Cardiac muscle cell (in vitro differentiated cells and primary cell): ENCODE results near the gene NRBP1. TPM values are rescaled to one million over a fixed set of nuclear protein-coding genes. Genes with fewer than 3 reads are reported as not detected.
A peak's percentile ranks its signal among the peaks of the same experiment; 100 is the strongest.

ENCODE experiments used
- DNase-seq, 2 donors: peaks; one replicate each; pipeline versions ENCODE4 v3.0.0 to v3.0.0-alpha.2; 2010 to 2017; ENCODE audit warnings: low read depth in 1 of 2, low spot score in 1 of 2
- H3K27ac ChIP-seq: fragments of 200-600 bp; sonication (generic); 2 replicates; pipeline ENCODE4 v1.5.1; 2016
- H3K27me3 ChIP-seq: fragments of 200-600 bp; sonication (generic); 2 replicates; pipeline ENCODE4 v1.6.0; 2016; ENCODE audit warnings: control low read depth
- H3K36me3 ChIP-seq: fragments of 200-600 bp; sonication (generic); 2 replicates; pipeline ENCODE4 v1.5.1; 2016; ENCODE audit warnings: control low read depth
- H3K4me1 ChIP-seq: fragments of 200-600 bp; sonication (generic); 2 replicates; pipeline ENCODE4 v1.8.1; 2017; ENCODE audit warnings: low read depth, mild to moderate bottlenecking, mixed run types
- H3K4me3 ChIP-seq: fragments of 200-600 bp; sonication (generic); 2 replicates; pipeline ENCODE4 v1.5.1; 2016; ENCODE audit warnings: mild to moderate bottlenecking
- H3K9me3 ChIP-seq: fragments of 200-600 bp; sonication (generic); 2 replicates; pipeline ENCODE4 v1.5.1; 2017; ENCODE audit warnings: low read depth, mild to moderate bottlenecking, control low read depth
- CTCF ChIP-seq: IDR thresholded peaks from 2 replicates; pipeline ENCODE4 v1.5.1; 2012; ENCODE audit warnings: low read depth, mild to moderate bottlenecking, low read length
- polyA plus RNA-seq: library from polyadenylated mRNA; unstranded; fragments of >200 nt; fragmentation: Nextera tagmentation; extraction: Ambion mirVana; gene quantifications from 2 replicates; pipeline ENCODE4 v1.2.1, GENCODE V29; 2016
- total RNA-seq: library from RNA; depleted of rRNA; stranded (reverse); fragments of >200 nt; gene quantifications from 2 replicates; pipeline ENCODE4 v1.2.3, GENCODE V29; 2016

Gene NRBP1
- total and polyA plus RNA-seq, 2 experiments from 2014 or later, result 82.1 to 185 TPM

- no peak for DNase-seq
- Histone ChIP-seq H3K36me3 (peaks cover 30% of the 10 kb centered on the region), H3K27me3 (no peaks in the 10 kb centered on the region), H3K9me3 (no peaks in the 10 kb centered on the region), H3K4me3 (no peak overlapping the region), H3K4me1 (no peaks in the 10 kb centered on the region), H3K27ac (no peak overlapping the region)
- no peak for TF ChIP-seq CTCF
Measured at GRCh38 chr2:27461118-27461517, 32.7 kb downstream of the NRBP1 start.

- H3K4me1 ChIP-seq, result no peaks in the 10 kb centered on the region
- peaks cover 4% of the 10 kb centered on the region for H3K36me3 ChIP-seq
- no peaks in the 10 kb centered on the region for H3K9me3 ChIP-seq
- TF ChIP-seq CTCF, result no peak
- DNase-seq, result no peak
- H3K4me3 ChIP-seq, result no peak overlapping the region
- H3K27me3 ChIP-seq, result no peaks in the 10 kb centered on the region
- no peak overlapping the region for H3K27ac ChIP-seq
Measured at GRCh38 chr2:27464443-27464842, 36.0 kb downstream of the NRBP1 start.

DNA sequence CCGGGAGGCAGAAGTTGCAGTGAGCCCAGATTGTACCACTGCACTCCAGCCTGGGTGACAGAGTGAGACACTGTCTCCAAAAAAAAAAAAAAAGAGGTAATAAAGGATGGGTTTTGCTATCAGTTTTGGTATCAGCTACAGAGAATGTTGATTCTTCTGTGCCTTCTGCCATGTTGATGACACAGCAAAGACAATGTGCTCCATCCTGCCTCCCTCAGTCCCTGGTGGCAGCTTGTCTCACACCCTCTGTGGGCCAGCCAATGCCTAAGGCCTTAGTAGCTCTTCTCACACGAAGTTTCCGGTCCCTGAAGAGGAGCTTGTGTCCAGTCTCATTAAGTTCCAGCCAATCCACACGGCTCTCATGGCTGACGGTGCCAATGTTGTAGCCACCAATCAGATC is 43.5 kb downstream of the NRBP1 start:
- no peak for TF ChIP-seq CTCF
- Histone ChIP-seq H3K27ac (no peak overlapping the region), H3K36me3 (peaks cover 30% of the 10 kb centered on the region), H3K9me3 (no peaks in the 10 kb centered on the region), H3K4me1 (no peaks in the 10 kb centered on the region), H3K4me3 (no peak overlapping the region), H3K27me3 (no peaks in the 10 kb centered on the region)
- DNase-seq, result no peak

- H3K9me3 ChIP-seq, result no peaks in the 10 kb centered on the region
- peaks cover 11% of the 10 kb centered on the region for H3K36me3 ChIP-seq
- TF ChIP-seq CTCF, result no peak
- H3K4me1 ChIP-seq, result no peaks in the 10 kb centered on the region
- no peak overlapping the region for H3K4me3 ChIP-seq
- H3K27me3 ChIP-seq, result no peaks in the 10 kb centered on the region
- no peak overlapping the region for H3K27ac ChIP-seq
- DNase-seq, result no peak
Measured at GRCh38 chr2:27485496-27485895, 57.1 kb downstream of the NRBP1 start.

DNA sequence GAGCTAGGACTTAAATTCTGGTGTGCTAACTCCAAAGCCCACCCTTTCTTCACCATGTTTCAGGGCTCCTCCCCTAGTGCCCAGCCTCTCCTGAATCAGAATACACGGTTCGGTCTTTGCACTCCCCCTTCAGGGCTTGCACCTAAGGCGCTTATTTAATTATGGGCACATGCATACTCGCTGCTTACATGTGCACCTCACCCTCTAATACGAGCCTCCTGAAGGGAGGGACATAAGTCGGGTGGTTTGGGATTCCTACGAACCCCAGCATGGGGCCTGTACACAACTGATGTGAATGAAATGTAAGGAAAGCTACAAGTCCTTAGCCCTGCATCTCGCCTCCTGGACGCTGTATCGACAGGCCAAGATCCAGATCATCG is 60.7 kb downstream of the NRBP1 start:
- Histone ChIP-seq H3K9me3 (no peaks in the 10 kb centered on the region), H3K27ac (peak overlapping the region; percentile 22), H3K4me1 (no peaks in the 10 kb centered on the region), H3K36me3 (no peaks in the 10 kb centered on the region), H3K4me3 (peak overlapping the region; percentile 66), H3K27me3 (no peaks in the 10 kb centered on the region)
- peak; percentile 18 for TF ChIP-seq CTCF
- peak; percentile 5 to 39 for DNase-seq
